HK-2 (cell line): ENCODE data around the gene CSNK2B.
A peak's percentile ranks its signal among the peaks of the same experiment; 100 is the strongest.

Experiments used
- DNase-seq: peaks from one replicate; pipeline ENCODE4 v3.0.0-alpha.2; 2018; ENCODE audit not compliant: unreplicated experiment

The CSNK2B gene

GRCh38 chr6:31665501-31666336 lies at the start of gene CSNK2B:
CSNK2B (plus strand) TSS chr6:31666080; CDS start chr6:31666832, 752 bp downstream.
- DNase-seq = peak; percentile 98

GRCh38 chr6:31617010-31617409 lies 48.9 kb upstream of the CSNK2B start:
- DNase-seq = no peak

- DNase-seq = peak; percentile 97
These were observed 45.9 kb upstream of the CSNK2B start for GRCh38 chr6:31619805-31620585.

GRCh38 chr6:31620586-31621319 lies 45.1 kb upstream of the CSNK2B start, which contains the start of gene PRRC2A:
PRRC2A (plus strand) TSS chr6:31620715; CDS start chr6:31622790, 2,075 bp downstream.
- no peak for DNase-seq

- DNase-seq = no peak
These were observed 44.5 kb upstream of the CSNK2B start for GRCh38 chr6:31621320-31621939.

GRCh38 chr6:31621991-31622390 lies 43.9 kb upstream of the CSNK2B start:
- no peak for DNase-seq

- no peak for DNase-seq
These were observed 43.2 kb upstream of the CSNK2B start for GRCh38 chr6:31622684-31623091.

GRCh38 chr6:31624070-31624469 lies 41.8 kb upstream of the CSNK2B start:
- no peak for DNase-seq

GRCh38 chr6:31626952-31627351 lies 38.9 kb upstream of the CSNK2B start:
- DNase-seq = no peak

GRCh38 chr6:31627690-31628287 lies 38.1 kb upstream of the CSNK2B start:
- no peak for DNase-seq

GRCh38 chr6:31629014-31629413 lies 36.9 kb upstream of the CSNK2B start:
- DNase-seq = no peak

- DNase-seq = no peak
These were observed 35.5 kb upstream of the CSNK2B start for GRCh38 chr6:31630177-31630934.

- DNase-seq = no peak
These were observed 34.7 kb upstream of the CSNK2B start for GRCh38 chr6:31631209-31631608.

GRCh38 chr6:31631681-31632278 lies 34.1 kb upstream of the CSNK2B start:
- DNase-seq = no peak

- no peak for DNase-seq
These were observed 33.5 kb upstream of the CSNK2B start for GRCh38 chr6:31632279-31632946.

GRCh38 chr6:31633447-31633846 lies 32.4 kb upstream of the CSNK2B start:
- no peak for DNase-seq

GRCh38 chr6:31634131-31634530 lies 31.7 kb upstream of the CSNK2B start:
- no peak for DNase-seq

- DNase-seq = no peak
These were observed 30.8 kb upstream of the CSNK2B start for GRCh38 chr6:31634969-31635575.
